Measurements from ENCODE around the gene CD9. TPM values are rescaled to one million over a fixed set of nuclear protein-coding genes. Genes with fewer than 3 reads are reported as not detected.

Gene CD9
- polyA plus RNA-seq, 1 donor (not counting 4 experiments of a cell fraction or from before 2014, with no cell fraction given) = 1,084 TPM

DNA sequence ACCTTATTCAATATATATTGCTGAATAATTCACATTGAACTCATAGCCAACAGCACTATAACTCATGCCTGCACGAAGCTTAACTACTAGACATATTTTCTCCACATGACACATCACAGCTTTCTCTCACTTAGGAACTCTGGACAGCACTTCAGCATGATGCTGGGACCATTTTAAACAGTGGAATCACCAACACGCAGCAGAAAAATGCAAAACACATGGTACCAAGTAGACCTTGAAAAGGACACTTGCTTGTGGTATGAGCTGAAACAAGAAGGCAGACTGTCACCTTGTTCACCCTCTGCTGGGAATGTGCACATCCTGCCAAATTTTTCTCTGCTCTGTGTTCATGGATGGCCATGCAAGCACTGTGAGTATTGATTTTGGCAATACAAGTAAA is 34.8 kb upstream of the CD9 start:
- H3K9ac ChIP-seq (ENCODE audit: control insufficient read depth, extremely low read depth, insufficient read depth, low read length) = no peak overlapping the region
- H3K4me3 ChIP-seq (ENCODE audit: control insufficient read depth in 2 of 3, extremely low read depth in 1 of 3, insufficient read depth in 2 of 3, low read depth in 1 of 3, low read length in 3 of 3) = no peak overlapping the region
- dilution Hi-C loops (cut with MboI; ENCODE audit: extremely low pct_ligation_motif_present, low sequenced_read_pairs) = no loop called here
- H3K9me1 ChIP-seq (ENCODE audit: control insufficient read depth, extremely low read depth, insufficient read depth, low read length) = peaks cover 3% of the 10 kb centered on the region
- H3K9me3 ChIP-seq (ENCODE audit: control insufficient read depth, low read depth, low read length) = no peaks in the 10 kb centered on the region
- no peak for DNase-seq (ENCODE audit: low read depth, low spot score)
- no peak overlapping the region for H3K27ac ChIP-seq (ENCODE audit: control insufficient read depth, insufficient read depth, low read length)
- no peaks in the 10 kb centered on the region for H3K36me3 ChIP-seq (ENCODE audit: control insufficient read depth in 2 of 2, extremely low read depth in 1 of 2, insufficient read depth in 2 of 2, low read length in 2 of 2)
- no peaks in the 10 kb centered on the region for H4K20me1 ChIP-seq (ENCODE audit: control insufficient read depth, extremely low read depth, insufficient read depth, low read length)
- H3K79me2 ChIP-seq (ENCODE audit: control insufficient read depth, insufficient read depth, low read length) = no peaks in the 10 kb centered on the region
- H3K27me3 ChIP-seq (ENCODE audit: control insufficient read depth, extremely low read depth, insufficient read depth, low read length) = peaks cover 8% of the 10 kb centered on the region
- no peak overlapping the region for H2AFZ ChIP-seq (ENCODE audit: control insufficient read depth, low read length)
- TF ChIP-seq, protein P1, sequence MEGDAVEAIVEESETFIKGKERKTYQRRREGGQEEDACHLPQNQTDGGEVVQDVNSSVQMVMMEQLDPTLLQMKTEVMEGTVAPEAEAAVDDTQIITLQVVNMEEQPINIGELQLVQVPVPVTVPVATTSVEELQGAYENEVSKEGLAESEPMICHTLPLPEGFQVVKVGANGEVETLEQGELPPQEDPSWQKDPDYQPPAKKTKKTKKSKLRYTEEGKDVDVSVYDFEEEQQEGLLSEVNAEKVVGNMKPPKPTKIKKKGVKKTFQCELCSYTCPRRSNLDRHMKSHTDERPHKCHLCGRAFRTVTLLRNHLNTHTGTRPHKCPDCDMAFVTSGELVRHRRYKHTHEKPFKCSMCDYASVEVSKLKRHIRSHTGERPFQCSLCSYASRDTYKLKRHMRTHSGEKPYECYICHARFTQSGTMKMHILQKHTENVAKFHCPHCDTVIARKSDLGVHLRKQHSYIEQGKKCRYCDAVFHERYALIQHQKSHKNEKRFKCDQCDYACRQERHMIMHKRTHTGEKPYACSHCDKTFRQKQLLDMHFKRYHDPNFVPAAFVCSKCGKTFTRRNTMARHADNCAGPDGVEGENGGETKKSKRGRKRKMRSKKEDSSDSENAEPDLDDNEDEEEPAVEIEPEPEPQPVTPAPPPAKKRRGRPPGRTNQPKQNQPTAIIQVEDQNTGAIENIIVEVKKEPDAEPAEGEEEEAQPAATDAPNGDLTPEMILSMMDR (optimal IDR thresholded peaks at IDR 0.05 in 1 of 3, IDR thresholded peaks at IDR 0.05 in 1 of 3, conservative IDR thresholded peaks at IDR 0.05 in 1 of 3; ENCODE audit: extremely low read depth in 1 of 3, insufficient read depth in 2 of 3, low read length in 3 of 3) = no peak
- TF ChIP-seq EZH2 (IDR thresholded peaks at IDR 0.05; ENCODE audit: low read length) = no peak
- H3K4me1 ChIP-seq (ENCODE audit: control insufficient read depth, extremely low read depth, insufficient read depth, low read length) = peaks cover 17% of the 10 kb centered on the region
- no peak overlapping the region for H3K4me2 ChIP-seq (ENCODE audit: control insufficient read depth, extremely low read depth, insufficient read depth, low read depth, low read length)
- FAIRE-seq = no peak

DNA sequence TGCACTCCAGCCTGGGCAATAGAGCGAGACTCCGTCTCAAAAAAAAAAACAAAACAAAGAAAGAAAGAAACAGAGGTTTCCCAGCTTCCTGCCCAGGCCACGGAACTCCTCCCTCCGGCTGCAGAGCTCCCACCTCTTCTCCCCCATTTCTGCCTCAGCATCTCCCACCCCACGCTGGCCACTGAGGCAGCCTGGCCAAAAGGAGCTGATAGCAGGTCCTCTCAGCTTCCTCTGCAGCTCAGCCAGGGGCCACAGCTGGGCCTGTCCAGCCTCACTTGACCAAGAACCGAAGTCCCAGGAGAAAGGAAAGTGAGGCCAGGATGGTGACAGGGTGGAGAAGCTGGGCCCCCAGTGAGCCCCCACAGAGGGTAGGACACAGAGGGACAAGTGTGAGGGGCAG is 33.4 kb upstream of the CD9 start:
- H2AFZ ChIP-seq (ENCODE audit: control insufficient read depth, low read length) = peak overlapping the region; percentile 68
- FAIRE-seq (no peak), DNase-seq (ENCODE audit: low read depth, low spot score) (no peak)
- peaks cover 17% of the 10 kb centered on the region for H3K4me1 ChIP-seq (ENCODE audit: control insufficient read depth, extremely low read depth, insufficient read depth, low read length)
- no peak overlapping the region for H3K4me3 ChIP-seq (ENCODE audit: control insufficient read depth in 2 of 3, extremely low read depth in 1 of 3, insufficient read depth in 2 of 3, low read depth in 1 of 3, low read length in 3 of 3)
- peaks cover 3% of the 10 kb centered on the region for H3K9me1 ChIP-seq (ENCODE audit: control insufficient read depth, extremely low read depth, insufficient read depth, low read length)
- H3K36me3 ChIP-seq (ENCODE audit: control insufficient read depth in 2 of 2, extremely low read depth in 1 of 2, insufficient read depth in 2 of 2, low read length in 2 of 2) = no peaks in the 10 kb centered on the region
- peak overlapping the region; percentile 63 for H3K9ac ChIP-seq (ENCODE audit: control insufficient read depth, extremely low read depth, insufficient read depth, low read length)
- H3K27ac ChIP-seq (ENCODE audit: control insufficient read depth, insufficient read depth, low read length) = peak overlapping the region; percentile 86
- no peaks in the 10 kb centered on the region for H3K79me2 ChIP-seq (ENCODE audit: control insufficient read depth, insufficient read depth, low read length)
- dilution Hi-C loops (cut with MboI; ENCODE audit: extremely low pct_ligation_motif_present, low sequenced_read_pairs) = no loop called here
- TF ChIP-seq, protein P1 (optimal IDR thresholded peaks at IDR 0.05 in 1 of 3, IDR thresholded peaks at IDR 0.05 in 1 of 3, conservative IDR thresholded peaks at IDR 0.05 in 1 of 3; ENCODE audit: extremely low read depth in 1 of 3, insufficient read depth in 2 of 3, low read length in 3 of 3) = no peak
- no peak for TF ChIP-seq EZH2 (IDR thresholded peaks at IDR 0.05; ENCODE audit: low read length)
- no peaks in the 10 kb centered on the region for H4K20me1 ChIP-seq (ENCODE audit: control insufficient read depth, extremely low read depth, insufficient read depth, low read length)
- H3K9me3 ChIP-seq (ENCODE audit: control insufficient read depth, low read depth, low read length) = no peaks in the 10 kb centered on the region
- peak overlapping the region; percentile 61 for H3K4me2 ChIP-seq (ENCODE audit: control insufficient read depth, extremely low read depth, insufficient read depth, low read depth, low read length)
- H3K27me3 ChIP-seq (ENCODE audit: control insufficient read depth, extremely low read depth, insufficient read depth, low read length) = no peaks in the 10 kb centered on the region
